Body of pancreas (tissue), 4 donors: ENCODE measurements around the gene SCN1B. TPM values are rescaled to one million over a fixed set of nuclear protein-coding genes. Genes with fewer than 3 reads are reported as not detected.

Source experiments
- ATAC-seq: fragments of 150-250 bp; one replicate; pipeline ENCODE4 v1.9.1; 2016
- DNase-seq, 4 donors: peaks; one replicate each; pipeline ENCODE4 v3.0.0-alpha.2; 2019
- H3K27ac ChIP-seq, 4 donors: fragments of 200-600 bp; sonication (generic); 1 replicate in 3 of 4; 2 replicates in 1 of 4; pipeline versions ENCODE4 v1.5.1 to v1.6.1; 2016 to 2019; ENCODE audit warnings: mild to moderate bottlenecking in 1 of 4, mixed read lengths in 1 of 4, moderate library complexity in 1 of 4
- H3K27me3 ChIP-seq, 2 donors: fragments of 200-600 bp; sonication (generic); one replicate each; pipeline ENCODE4 v1.6.0; 2016; ENCODE audit warnings: mild to moderate bottlenecking in 1 of 2
- H3K36me3 ChIP-seq, 2 donors: fragments of 200-600 bp; sonication (generic); replicated peaks in 1 of 2; 2 replicates each; pipeline ENCODE4 v1.5.1; 2016; ENCODE audit warnings: low read depth in 2 of 2; ENCODE audit not compliant: insufficient read depth in 1 of 2
- H3K4me1 ChIP-seq: fragments of 200-600 bp; sonication (generic); one replicate; pipeline ENCODE4 v1.6.0; 2016
- H3K4me3 ChIP-seq, 2 donors: fragments of 200-600 bp; sonication (generic); 1 replicate in 1 of 2; 2 replicates in 1 of 2; pipeline ENCODE4 v1.5.1; 2016 to 2019
- H3K9me3 ChIP-seq, 3 donors: fragments of 200-600 bp; sonication (generic); 1 replicate in 2 of 3; 2 replicates in 1 of 3; pipeline ENCODE4 v1.5.1; 2016
- CTCF ChIP-seq, 7 experiments: fragments of 450-650 bp in 4 of 7; fragments of 200-600 bp in 3 of 7; sonication (generic) in 3 of 7; IDR thresholded peaks; one replicate each; pipeline ENCODE4 v1.5.1; 2016 to 2019; ENCODE audit warnings: antibody characterized with exemption in 7 of 7
- POLR2A ChIP-seq, 3 donors: fragments of 450-650 bp; IDR thresholded peaks; one replicate each; pipeline ENCODE4 v1.6.1; 2016; ENCODE audit warnings: antibody characterized with exemption in 3 of 3, mild to moderate bottlenecking in 2 of 3
- WGBS, 2 donors: methylation state at CpG; one replicate each; pipeline ENCODE4 v1.1.5; 2017; 5-methylcytosine and 5-hydroxymethylcytosine counted together
- intact Hi-C: fragments of 100-400 bp; cut with DNase I; formaldehyde crosslinking; loops from one replicate; pipeline ENCODE4 v1.15.1; 2023
- total RNA-seq, 2 donors: library from RNA; depleted of rRNA; stranded (reverse); fragments of >200 nt; gene quantifications; one replicate each; pipeline ENCODE4 v1.1.0, GENCODE V29; 2016

The SCN1B gene
- total RNA-seq, 2 donors from 2014 or later, result 2.3 to 23.6 TPM

- 89 to 91% methylated on average over 10 of the region's 10 CpGs for WGBS, 2 donors
- H3K4me1 ChIP-seq, result no peaks in the 10 kb centered on the region
- H3K27me3 ChIP-seq, result no peaks in the 10 kb centered on the region
- peaks cover 12 to 42% of the 10 kb centered on the region in 2 donors for H3K36me3 ChIP-seq
- ATAC-seq (no peak), DNase-seq (no peak)
- intact Hi-C loops, result no loop called here
- no peak overlapping the region for H3K4me3 ChIP-seq
- no peaks in the 10 kb centered on the region for H3K9me3 ChIP-seq
- no peak overlapping the region for H3K27ac ChIP-seq
- TF ChIP-seq CTCF (IDR thresholded peaks at IDR 0.05), result no peak
- no peak for TF ChIP-seq POLR2A (IDR thresholded peaks at IDR 0.05)
These were observed 9.3 kb upstream of the SCN1B start for GRCh38 chr19:35021016-35021415.

DNA sequence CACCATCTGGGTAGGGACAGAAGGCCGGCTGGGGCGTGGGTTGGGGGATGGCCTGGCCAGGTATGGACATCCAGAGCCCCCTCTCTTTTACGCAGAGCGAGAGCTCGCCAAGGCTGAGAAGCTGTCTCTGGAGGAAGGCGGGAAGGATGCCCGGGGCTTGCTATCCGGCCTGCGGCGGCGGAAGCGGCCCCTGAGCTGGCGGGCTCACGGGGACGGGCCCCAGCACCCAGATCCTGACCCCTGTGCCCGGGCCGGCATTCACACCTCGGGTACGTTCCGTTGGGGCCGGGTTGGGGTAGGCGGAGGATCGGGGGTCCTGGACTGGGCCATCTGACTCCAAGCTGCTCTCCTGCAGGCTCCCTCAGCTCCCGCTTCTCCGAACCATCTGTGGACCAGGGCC is 8.7 kb upstream of the SCN1B start:
- no peaks in the 10 kb centered on the region for H3K4me1 ChIP-seq
- H3K36me3 ChIP-seq, result peaks cover 14 to 45% of the 10 kb centered on the region in 2 donors
- TF ChIP-seq CTCF (IDR thresholded peaks at IDR 0.05) (no peak), POLR2A (IDR thresholded peaks at IDR 0.05) (no peak)
- H3K27me3 ChIP-seq, result no peaks in the 10 kb centered on the region
- intact Hi-C loops, result no loop called here
- H3K4me3 ChIP-seq, result no peak overlapping the region
- DNase-seq (no peak), ATAC-seq (no peak)
- no peak overlapping the region for H3K27ac ChIP-seq
- 91 to 93% methylated on average over 21 to 25 of the region's 25 CpGs for WGBS, 2 donors
- H3K9me3 ChIP-seq, result no peaks in the 10 kb centered on the region

DNA sequence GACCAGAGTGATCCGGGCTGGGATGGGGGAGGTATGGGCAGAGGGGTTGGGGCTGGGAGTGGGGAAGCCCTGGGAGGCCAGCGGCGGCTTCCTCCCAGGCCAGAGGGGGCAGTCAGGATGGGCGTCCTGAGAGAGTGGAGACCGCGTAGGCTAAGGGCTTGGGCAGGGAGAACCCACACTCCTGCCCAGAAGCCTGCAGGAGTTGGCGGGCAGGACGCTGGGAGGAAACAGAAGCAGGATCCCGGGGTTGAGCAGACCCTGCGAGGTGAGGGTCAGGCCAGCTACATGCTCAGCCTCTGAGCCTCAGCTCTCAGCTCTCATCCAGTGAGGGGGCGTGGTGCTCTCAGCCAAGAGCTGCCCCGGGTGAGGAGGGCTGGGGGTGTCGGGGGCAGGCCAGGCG is 7.8 kb upstream of the SCN1B start:
- TF ChIP-seq POLR2A (IDR thresholded peaks at IDR 0.05), result no peak
- TF ChIP-seq CTCF (IDR thresholded peaks at IDR 0.05), result no peak
- Histone ChIP-seq H3K4me1 (no peaks in the 10 kb centered on the region), H3K4me3 (no peak overlapping the region), H3K27me3 (no peaks in the 10 kb centered on the region), H3K27ac (no peak overlapping the region), H3K36me3 (peaks cover 14 to 45% of the 10 kb centered on the region in 2 donors), H3K9me3 (no peaks in the 10 kb centered on the region)
- DNase-seq (no peak), ATAC-seq (no peak)
- intact Hi-C loops, result no loop called here
- WGBS, 2 donors, result 81 to 83% methylated on average over 11 to 14 of the region's 14 CpGs

DNA sequence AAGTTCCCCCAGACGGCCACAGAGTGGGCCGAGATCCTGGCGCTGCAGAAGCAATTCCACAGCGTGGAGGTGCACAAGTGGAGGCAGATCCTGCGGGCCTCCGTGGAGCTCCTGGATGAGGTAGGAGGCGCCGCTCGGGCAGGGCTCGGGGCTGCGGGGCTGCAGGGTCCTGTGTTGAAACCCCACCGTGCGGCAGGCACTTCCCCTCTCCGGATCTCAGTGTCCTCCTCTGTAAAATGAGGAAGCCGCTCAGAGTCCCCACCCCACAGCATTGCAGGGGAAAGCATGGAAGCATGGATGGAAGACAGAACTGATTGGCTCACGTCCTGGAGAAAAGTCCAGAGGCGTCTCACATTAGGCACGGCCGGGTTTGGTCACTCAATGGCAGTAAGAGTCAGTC is 6.8 kb upstream of the SCN1B start:
- Histone ChIP-seq H3K4me1 (peaks cover 7% of the 10 kb centered on the region), H3K4me3 (no peak overlapping the region), H3K27ac (no peak overlapping the region), H3K27me3 (no peaks in the 10 kb centered on the region), H3K36me3 (peaks cover 14 to 45% of the 10 kb centered on the region in 2 donors), H3K9me3 (no peaks in the 10 kb centered on the region)
- DNase-seq (no peak), ATAC-seq (no peak)
- WGBS, 2 donors, result 82 to 87% methylated on average over 3 to 14 of the region's 19 CpGs
- no peak for TF ChIP-seq POLR2A (IDR thresholded peaks at IDR 0.05)
- no peak for TF ChIP-seq CTCF (IDR thresholded peaks at IDR 0.05)
- intact Hi-C loops, result no loop called here

GRCh38 chr19:35024095-35024494 is 6.2 kb upstream of the SCN1B start:
- WGBS, 2 donors, result 90 to 96% methylated on average over 3 to 6 of the region's 6 CpGs

More at GRCh38 chr19:35024095-35024494, 6.2 kb upstream of the SCN1B start:
- Histone ChIP-seq H3K27me3 (no peaks in the 10 kb centered on the region), H3K4me3 (no peak overlapping the region), H3K4me1 (peaks cover 12% of the 10 kb centered on the region), H3K36me3 (peaks cover 14 to 42% of the 10 kb centered on the region in 2 donors), H3K27ac (no peak overlapping the region), H3K9me3 (no peaks in the 10 kb centered on the region)
- ATAC-seq (no peak), DNase-seq (no peak)
- intact Hi-C loops, result no loop called here
- TF ChIP-seq POLR2A (IDR thresholded peaks at IDR 0.05) (no peak), CTCF (IDR thresholded peaks at IDR 0.05) (no peak)
